Measurements from ENCODE around the gene DRICH1. TPM values are rescaled to one million over a fixed set of nuclear protein-coding genes. Genes with fewer than 3 reads are reported as not detected.
A peak's percentile ranks its signal among the peaks of the same experiment; 100 is the strongest.

The DRICH1 gene
- total and polyA plus RNA-seq, 2 of the 13 experiments (the other 11 are each of a cell fraction or from before 2014, with no cell fraction given), result 0.22 to 0.66 TPM

DNA sequence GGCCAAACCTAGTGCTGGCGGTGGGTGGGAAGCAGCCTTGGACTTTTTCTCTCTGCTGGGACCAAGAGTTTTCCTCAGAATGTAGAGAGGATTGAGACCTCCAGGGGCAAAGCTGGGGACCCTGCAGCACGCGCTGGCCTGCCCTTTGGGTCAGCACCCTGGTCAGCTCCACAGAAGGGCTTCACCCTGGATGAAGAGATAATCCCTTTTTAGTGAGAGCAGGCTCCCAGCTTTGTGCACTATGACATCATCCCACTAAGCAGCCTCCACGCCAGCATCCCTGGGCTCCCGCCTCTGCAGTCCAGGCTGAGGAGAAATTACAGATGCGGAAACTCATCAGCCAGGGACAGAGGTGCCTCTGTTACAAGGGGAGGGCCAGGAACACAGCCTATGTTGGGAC, 23.5 kb downstream of the DRICH1 start (continued):
- TF ChIP-seq, protein P1, sequence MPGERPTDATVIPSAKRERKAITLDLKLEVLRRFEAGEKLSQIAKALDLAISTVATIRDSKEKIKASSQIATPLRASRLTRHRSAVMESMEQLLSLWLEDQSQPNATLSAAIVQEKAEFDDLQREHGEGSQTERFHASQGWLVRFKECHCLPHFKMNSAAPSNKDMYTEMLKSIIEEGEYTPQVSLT (CRISPR knock-in tag; IDR thresholded peaks at IDR 0.05; ENCODE audit: borderline replicate concordance, low read depth), result no peak
- TF ChIP-seq EP300 (IDR thresholded peaks at IDR 0.05; ENCODE audit: low read depth in 2 of 2, low read length in 2 of 2) (no peak), EP300 (CRISPR knock-in tag; IDR thresholded peaks at IDR 0.05; ENCODE audit: borderline replicate concordance) (no peak), ZNF549 (CRISPR knock-in tag; IDR thresholded peaks at IDR 0.05) (no peak), BRCA1 (CRISPR knock-in tag; IDR thresholded peaks at IDR 0.05) (no peak), ZNF879 (CRISPR knock-in tag; IDR thresholded peaks at IDR 0.05) (no peak), ERF (CRISPR knock-in tag; IDR thresholded peaks at IDR 0.05) (no peak), NFIC (IDR thresholded peaks at IDR 0.05; ENCODE audit: low read length) (no peak), ZMYM4 (CRISPR knock-in tag; IDR thresholded peaks at IDR 0.05) (no peak), MXI1 (IDR thresholded peaks at IDR 0.05; ENCODE audit: borderline replicate concordance, low read depth, low read length) (no peak), SRSF4 (IDR thresholded peaks at IDR 0.05; ENCODE audit: low read depth, low read length, poor library complexity, severe bottlenecking) (no peak), SNRNP70 (IDR thresholded peaks at IDR 0.05; ENCODE audit: low read depth, low read length) (no peak), ZNF350 (CRISPR knock-in tag; IDR thresholded peaks at IDR 0.05; ENCODE audit: borderline replicate concordance, low read depth) (no peak), SIX1 (CRISPR knock-in tag; IDR thresholded peaks at IDR 0.05; ENCODE audit: borderline replicate concordance) (no peak)
- TF ChIP-seq, protein P2, sequence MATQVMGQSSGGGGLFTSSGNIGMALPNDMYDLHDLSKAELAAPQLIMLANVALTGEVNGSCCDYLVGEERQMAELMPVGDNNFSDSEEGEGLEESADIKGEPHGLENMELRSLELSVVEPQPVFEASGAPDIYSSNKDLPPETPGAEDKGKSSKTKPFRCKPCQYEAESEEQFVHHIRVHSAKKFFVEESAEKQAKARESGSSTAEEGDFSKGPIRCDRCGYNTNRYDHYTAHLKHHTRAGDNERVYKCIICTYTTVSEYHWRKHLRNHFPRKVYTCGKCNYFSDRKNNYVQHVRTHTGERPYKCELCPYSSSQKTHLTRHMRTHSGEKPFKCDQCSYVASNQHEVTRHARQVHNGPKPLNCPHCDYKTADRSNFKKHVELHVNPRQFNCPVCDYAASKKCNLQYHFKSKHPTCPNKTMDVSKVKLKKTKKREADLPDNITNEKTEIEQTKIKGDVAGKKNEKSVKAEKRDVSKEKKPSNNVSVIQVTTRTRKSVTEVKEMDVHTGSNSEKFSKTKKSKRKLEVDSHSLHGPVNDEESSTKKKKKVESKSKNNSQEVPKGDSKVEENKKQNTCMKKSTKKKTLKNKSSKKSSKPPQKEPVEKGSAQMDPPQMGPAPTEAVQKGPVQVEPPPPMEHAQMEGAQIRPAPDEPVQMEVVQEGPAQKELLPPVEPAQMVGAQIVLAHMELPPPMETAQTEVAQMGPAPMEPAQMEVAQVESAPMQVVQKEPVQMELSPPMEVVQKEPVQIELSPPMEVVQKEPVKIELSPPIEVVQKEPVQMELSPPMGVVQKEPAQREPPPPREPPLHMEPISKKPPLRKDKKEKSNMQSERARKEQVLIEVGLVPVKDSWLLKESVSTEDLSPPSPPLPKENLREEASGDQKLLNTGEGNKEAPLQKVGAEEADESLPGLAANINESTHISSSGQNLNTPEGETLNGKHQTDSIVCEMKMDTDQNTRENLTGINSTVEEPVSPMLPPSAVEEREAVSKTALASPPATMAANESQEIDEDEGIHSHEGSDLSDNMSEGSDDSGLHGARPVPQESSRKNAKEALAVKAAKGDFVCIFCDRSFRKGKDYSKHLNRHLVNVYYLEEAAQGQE (IDR thresholded peaks at IDR 0.05; ENCODE audit: borderline replicate concordance in 1 of 2, low read depth in 1 of 2, low read length in 2 of 2), result peak; percentile 85 to 95
- TF ChIP-seq, protein P3, sequence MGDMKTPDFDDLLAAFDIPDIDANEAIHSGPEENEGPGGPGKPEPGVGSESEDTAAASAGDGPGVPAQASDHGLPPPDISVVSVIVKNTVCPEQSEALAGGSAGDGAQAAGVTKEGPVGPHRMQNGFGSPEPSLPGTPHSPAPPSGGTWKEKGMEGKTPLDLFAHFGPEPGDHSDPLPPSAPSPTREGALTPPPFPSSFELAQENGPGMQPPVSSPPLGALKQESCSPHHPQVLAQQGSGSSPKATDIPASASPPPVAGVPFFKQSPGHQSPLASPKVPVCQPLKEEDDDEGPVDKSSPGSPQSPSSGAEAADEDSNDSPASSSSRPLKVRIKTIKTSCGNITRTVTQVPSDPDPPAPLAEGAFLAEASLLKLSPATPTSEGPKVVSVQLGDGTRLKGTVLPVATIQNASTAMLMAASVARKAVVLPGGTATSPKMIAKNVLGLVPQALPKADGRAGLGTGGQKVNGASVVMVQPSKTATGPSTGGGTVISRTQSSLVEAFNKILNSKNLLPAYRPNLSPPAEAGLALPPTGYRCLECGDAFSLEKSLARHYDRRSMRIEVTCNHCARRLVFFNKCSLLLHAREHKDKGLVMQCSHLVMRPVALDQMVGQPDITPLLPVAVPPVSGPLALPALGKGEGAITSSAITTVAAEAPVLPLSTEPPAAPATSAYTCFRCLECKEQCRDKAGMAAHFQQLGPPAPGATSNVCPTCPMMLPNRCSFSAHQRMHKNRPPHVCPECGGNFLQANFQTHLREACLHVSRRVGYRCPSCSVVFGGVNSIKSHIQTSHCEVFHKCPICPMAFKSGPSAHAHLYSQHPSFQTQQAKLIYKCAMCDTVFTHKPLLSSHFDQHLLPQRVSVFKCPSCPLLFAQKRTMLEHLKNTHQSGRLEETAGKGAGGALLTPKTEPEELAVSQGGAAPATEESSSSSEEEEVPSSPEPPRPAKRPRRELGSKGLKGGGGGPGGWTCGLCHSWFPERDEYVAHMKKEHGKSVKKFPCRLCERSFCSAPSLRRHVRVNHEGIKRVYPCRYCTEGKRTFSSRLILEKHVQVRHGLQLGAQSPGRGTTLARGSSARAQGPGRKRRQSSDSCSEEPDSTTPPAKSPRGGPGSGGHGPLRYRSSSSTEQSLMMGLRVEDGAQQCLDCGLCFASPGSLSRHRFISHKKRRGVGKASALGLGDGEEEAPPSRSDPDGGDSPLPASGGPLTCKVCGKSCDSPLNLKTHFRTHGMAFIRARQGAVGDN (CRISPR knock-in tag; IDR thresholded peaks at IDR 0.05), result peak; percentile 21; the same call in 1 of the 2 replicates
- TF ChIP-seq, protein P4, sequence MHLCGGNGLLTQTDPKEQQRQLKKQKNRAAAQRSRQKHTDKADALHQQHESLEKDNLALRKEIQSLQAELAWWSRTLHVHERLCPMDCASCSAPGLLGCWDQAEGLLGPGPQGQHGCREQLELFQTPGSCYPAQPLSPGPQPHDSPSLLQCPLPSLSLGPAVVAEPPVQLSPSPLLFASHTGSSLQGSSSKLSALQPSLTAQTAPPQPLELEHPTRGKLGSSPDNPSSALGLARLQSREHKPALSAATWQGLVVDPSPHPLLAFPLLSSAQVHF (CRISPR knock-in tag; IDR thresholded peaks at IDR 0.05), result no peak
- TF ChIP-seq, protein P5, sequence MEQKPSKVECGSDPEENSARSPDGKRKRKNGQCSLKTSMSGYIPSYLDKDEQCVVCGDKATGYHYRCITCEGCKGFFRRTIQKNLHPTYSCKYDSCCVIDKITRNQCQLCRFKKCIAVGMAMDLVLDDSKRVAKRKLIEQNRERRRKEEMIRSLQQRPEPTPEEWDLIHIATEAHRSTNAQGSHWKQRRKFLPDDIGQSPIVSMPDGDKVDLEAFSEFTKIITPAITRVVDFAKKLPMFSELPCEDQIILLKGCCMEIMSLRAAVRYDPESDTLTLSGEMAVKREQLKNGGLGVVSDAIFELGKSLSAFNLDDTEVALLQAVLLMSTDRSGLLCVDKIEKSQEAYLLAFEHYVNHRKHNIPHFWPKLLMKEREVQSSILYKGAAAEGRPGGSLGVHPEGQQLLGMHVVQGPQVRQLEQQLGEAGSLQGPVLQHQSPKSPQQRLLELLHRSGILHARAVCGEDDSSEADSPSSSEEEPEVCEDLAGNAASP (CRISPR knock-in tag; IDR thresholded peaks at IDR 0.05; ENCODE audit: borderline replicate concordance), result no peak
- TF ChIP-seq, protein P6, sequence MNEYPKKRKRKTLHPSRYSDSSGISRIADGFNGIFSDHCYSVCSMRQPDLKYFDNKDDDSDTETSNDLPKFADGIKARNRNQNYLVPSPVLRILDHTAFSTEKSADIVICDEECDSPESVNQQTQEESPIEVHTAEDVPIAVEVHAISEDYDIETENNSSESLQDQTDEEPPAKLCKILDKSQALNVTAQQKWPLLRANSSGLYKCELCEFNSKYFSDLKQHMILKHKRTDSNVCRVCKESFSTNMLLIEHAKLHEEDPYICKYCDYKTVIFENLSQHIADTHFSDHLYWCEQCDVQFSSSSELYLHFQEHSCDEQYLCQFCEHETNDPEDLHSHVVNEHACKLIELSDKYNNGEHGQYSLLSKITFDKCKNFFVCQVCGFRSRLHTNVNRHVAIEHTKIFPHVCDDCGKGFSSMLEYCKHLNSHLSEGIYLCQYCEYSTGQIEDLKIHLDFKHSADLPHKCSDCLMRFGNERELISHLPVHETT (CRISPR knock-in tag; conservative IDR thresholded peaks at IDR 0.05), result no peak
